GM12892 (cell line): ENCODE results near the gene PICALM.

Source experiments
- POLR2A ChIP-seq: IDR thresholded peaks from 2 replicates; pipeline ENCODE4 v1.6.1; 2011; ENCODE audit warnings: low read depth, low read length, control low read depth
- TAF1 ChIP-seq: IDR thresholded peaks from 2 replicates; pipeline ENCODE4 v1.6.1; 2011; ENCODE audit warnings: low read depth, mild to moderate bottlenecking, control low read depth, low read length, borderline replicate concordance

- TF ChIP-seq TAF1 (no peak), POLR2A (no peak)
Observed at GRCh38 chr11:86089659-86090058, 20.8 kb upstream of the PICALM start.
